Lung (tissue), 12 donors: Measurements from ENCODE around the gene THOC6. TPM values are rescaled to one million over a fixed set of nuclear protein-coding genes. Genes with fewer than 3 reads are reported as not detected.
"Not testable (repeated sequence)": the region's sequence is repeated elsewhere in the genome, so short reads cannot be mapped to it uniquely, and the experiment has no call there.

Experiments
- ATAC-seq: fragments of 200-7000 bp; cut with Tn5 transposase; one replicate; pipeline ENCODE4 v1.9.1; 2020; ENCODE audit warnings: moderate number of reproducible peaks; ENCODE audit not compliant: insufficient read depth, low FRiP score
- DNase-seq, 3 donors: peaks; one replicate each; pipeline ENCODE4 v3.0.0-alpha.2; 2013 to 2017
- H3K27ac ChIP-seq, 2 donors: one replicate each; pipeline ENCODE4 v1.5.1; 2013; ENCODE audit warnings: mild to moderate bottlenecking in 2 of 2, moderate library complexity in 2 of 2, control low read depth in 1 of 2, inconsistent platforms in 1 of 2, low read depth in 1 of 2, low read length in 1 of 2
- H3K27me3 ChIP-seq, 3 donors: one replicate each; pipeline ENCODE4 v1.5.1; 2013; ENCODE audit warnings: low read length in 2 of 3; ENCODE audit not compliant: control insufficient read depth in 3 of 3, insufficient read depth in 3 of 3
- H3K36me3 ChIP-seq, 4 donors: one replicate each; pipeline ENCODE4 v1.5.1; 2013; ENCODE audit warnings: low read length in 4 of 4, mild to moderate bottlenecking in 1 of 4, moderate library complexity in 1 of 4; ENCODE audit not compliant: control insufficient read depth in 4 of 4, insufficient read depth in 4 of 4
- H3K4me1 ChIP-seq, 5 donors: one replicate each; pipeline ENCODE4 v1.5.1; 2013; ENCODE audit warnings: low read length in 5 of 5, mild to moderate bottlenecking in 2 of 5, moderate library complexity in 1 of 5; ENCODE audit not compliant: control insufficient read depth in 5 of 5, insufficient read depth in 5 of 5
- H3K4me3 ChIP-seq: one replicate; pipeline ENCODE4 v1.5.1; 2013; ENCODE audit warnings: mild to moderate bottlenecking, control low read depth, moderate library complexity
- H3K9ac ChIP-seq, 2 donors: one replicate each; pipeline ENCODE4 v1.5.1; 2013; ENCODE audit warnings: low read length in 2 of 2, control low read depth in 1 of 2; ENCODE audit not compliant: insufficient read depth in 1 of 2
- H3K9me3 ChIP-seq, 4 donors: one replicate each; pipeline ENCODE4 v1.5.1; 2013; ENCODE audit warnings: low read length in 3 of 4, mild to moderate bottlenecking in 1 of 4, moderate library complexity in 1 of 4; ENCODE audit not compliant: control insufficient read depth in 4 of 4, insufficient read depth in 3 of 4
- WGBS, 2 donors: extraction: QIAGEN DNeasy Blood & Tissue Kit; methylation state at CpG; one replicate each; pipeline ENCODE4 v1.1.7; 2013; 5-methylcytosine and 5-hydroxymethylcytosine counted together
- polyA plus RNA-seq, 2 donors: library from polyadenylated mRNA; stranded (reverse); fragments of 200-250 nt; gene quantifications; one replicate each; pipeline ENCODE4 v1.2.1, GENCODE V29; 2013
- total RNA-seq, 2 donors: library from RNA; depleted of rRNA in 1 of 2; stranded (reverse); fragments of >200 nt in 1 of 2; gene quantifications; one replicate each; pipeline ENCODE4 v1.2.1, GENCODE V29; 2014 to 2021
- TF ChIP-seq, protein P1 (sequence below): IDR thresholded peaks from 2 replicates; pipeline ENCODE4 v1.5.1; 2012; ENCODE audit warnings: mild to moderate bottlenecking; ENCODE audit errors: control extremely low read depth, extremely low read depth
- donor health status: control.
- donor health status: control.
- donor health status: Bipolar disorder and iron deficiency.
- donor health status: healthy.
- donor health status: DM: yes; HTN: yes; CAD: no.

Gene THOC6
- total and polyA plus RNA-seq, 4 donors: 12.7 to 58.3 (median 40.0) TPM

DNA sequence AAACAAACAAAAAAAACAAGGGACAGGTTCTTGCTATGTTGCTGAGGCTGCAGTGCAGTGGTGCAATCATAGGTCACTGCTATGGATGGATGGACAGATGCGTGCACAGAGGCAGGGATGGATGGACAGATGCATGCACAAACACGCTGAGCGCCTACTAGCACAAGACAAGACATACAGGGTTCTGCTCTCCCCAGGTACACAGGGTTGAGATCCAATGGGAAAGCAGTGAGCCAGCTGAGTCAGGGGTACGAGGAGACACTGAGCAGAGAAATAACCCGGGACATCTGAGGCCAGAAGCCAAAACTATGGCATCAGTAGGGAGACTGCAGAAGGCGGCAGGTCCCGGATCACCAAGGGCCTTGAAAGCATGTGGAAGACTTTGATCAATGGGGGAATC, 47.8 kb downstream of the THOC6 start:
- Histone ChIP-seq H3K4me3 (no peak overlapping the region), H3K9me3 (no peaks in the 10 kb centered on the region), H3K27ac (no peak overlapping the region), H3K36me3 (peaks cover 0 to 17% (median 0%) of the 10 kb centered on the region in 4 donors), H3K27me3 (peaks cover 0 to 7% (median 0%) of the 10 kb centered on the region in 3 donors), H3K4me1 (peaks cover 0 to 12% (median 0%) of the 10 kb centered on the region in 5 donors), H3K9ac (no peak overlapping the region)
- WGBS, 2 donors: 91 to 92% methylated on average over 7 of the region's 7 CpGs
- TF ChIP-seq, protein P1, sequence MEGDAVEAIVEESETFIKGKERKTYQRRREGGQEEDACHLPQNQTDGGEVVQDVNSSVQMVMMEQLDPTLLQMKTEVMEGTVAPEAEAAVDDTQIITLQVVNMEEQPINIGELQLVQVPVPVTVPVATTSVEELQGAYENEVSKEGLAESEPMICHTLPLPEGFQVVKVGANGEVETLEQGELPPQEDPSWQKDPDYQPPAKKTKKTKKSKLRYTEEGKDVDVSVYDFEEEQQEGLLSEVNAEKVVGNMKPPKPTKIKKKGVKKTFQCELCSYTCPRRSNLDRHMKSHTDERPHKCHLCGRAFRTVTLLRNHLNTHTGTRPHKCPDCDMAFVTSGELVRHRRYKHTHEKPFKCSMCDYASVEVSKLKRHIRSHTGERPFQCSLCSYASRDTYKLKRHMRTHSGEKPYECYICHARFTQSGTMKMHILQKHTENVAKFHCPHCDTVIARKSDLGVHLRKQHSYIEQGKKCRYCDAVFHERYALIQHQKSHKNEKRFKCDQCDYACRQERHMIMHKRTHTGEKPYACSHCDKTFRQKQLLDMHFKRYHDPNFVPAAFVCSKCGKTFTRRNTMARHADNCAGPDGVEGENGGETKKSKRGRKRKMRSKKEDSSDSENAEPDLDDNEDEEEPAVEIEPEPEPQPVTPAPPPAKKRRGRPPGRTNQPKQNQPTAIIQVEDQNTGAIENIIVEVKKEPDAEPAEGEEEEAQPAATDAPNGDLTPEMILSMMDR: no peak
- no peak for ATAC-seq
- no peak for DNase-seq

DNA sequence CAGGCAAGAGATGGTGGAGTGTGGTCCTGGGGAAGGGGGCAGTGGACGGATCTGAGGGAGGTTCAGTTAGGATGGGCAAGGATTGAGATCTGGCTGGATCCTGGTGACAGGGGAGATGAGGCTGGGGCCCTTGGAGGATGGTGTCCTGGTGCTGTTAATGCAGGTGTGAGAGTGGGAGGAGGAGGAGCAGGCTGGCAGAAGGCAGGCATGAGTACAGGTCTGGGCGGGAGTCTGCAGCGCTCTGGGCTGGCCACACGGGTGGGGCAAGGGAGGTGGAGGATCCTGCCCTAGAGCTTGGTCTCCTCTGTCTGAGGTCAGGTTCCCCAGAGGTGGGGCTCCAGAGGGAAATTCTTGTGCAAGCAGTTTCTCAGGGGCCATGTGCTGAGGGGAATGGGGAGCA, 48.3 kb downstream of the THOC6 start:
- Histone ChIP-seq H3K36me3 (peaks cover 0 to 17% (median 0%) of the 10 kb centered on the region in 4 donors), H3K4me1 (peaks cover 0 to 12% (median 0%) of the 10 kb centered on the region in 5 donors)
- H3K4me3 ChIP-seq, H3K9ac ChIP-seq, H3K9me3 ChIP-seq, DNase-seq, ATAC-seq, H3K27ac ChIP-seq, H3K27me3 ChIP-seq: not testable (repeated sequence)
- WGBS, 2 donors: 30 to 51% methylated on average over 3 of the region's 4 CpGs

DNA sequence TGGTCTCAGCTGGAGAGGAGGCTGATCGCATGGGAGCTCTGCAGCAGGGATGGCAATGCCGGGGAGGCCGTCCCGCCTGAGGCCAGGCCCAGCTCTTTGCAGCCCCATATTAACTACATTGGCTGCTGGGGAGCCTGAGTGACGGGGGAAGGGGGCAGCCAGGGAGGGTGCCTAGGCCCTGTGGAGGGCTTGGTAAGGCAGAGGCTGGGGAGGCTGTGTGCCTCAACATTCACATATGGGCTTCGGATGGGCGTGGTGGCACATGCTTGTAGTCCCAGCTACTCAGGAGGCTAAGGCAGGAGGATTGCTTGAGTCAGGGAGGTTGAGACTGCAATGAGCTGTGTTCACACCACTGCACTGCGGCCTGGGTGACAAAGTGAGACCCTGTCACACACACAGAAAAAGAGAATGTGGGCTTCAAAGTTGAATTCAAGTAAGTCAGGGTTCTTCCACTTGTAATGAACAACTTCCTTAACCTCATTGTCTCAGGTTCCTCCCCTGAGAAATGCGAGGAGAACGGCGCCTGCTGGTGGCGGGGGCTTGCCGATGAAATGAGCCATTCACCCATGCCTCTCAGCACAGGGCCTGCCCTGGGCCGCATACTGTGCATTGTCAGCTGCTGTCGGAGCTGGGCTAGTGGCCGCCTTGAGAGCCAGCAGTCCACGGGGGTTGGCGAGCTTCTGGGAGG, 48.9 kb downstream of the THOC6 start:
- not testable (repeated sequence) for DNase-seq, H3K27me3 ChIP-seq, H3K9ac ChIP-seq, H3K27ac ChIP-seq, ATAC-seq, H3K4me3 ChIP-seq, H3K9me3 ChIP-seq, H3K4me1 ChIP-seq
- peaks cover 0 to 13% (median 0%) of the 10 kb centered on the region in 4 donors for H3K36me3 ChIP-seq
- 64 to 66% methylated on average over 8 to 9 of the region's 18 CpGs for WGBS, 2 donors

DNA sequence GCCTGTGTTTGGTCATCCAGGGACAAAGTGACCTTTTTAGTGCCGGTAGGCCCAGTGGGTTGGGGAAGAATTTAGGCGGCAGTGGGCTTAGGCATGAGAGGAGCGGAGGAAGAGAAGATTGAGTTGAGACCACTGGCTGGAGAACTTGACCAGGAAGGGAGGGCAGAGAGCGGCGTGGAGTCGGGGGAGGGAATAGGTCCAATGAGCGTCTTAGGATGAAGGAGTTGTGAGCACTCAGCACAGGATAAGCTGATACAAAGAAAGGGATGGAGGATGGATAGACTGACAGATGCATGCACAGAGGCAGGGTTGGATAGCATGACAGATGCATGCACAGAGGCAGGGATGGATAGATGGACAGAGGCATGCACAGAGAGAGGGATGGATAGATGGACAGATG, 49.6 kb downstream of the THOC6 start:
- TF ChIP-seq, protein P1: no peak
- H3K27ac ChIP-seq: no peak overlapping the region
- peaks cover 0 to 9% (median 0%) of the 10 kb centered on the region in 4 donors for H3K36me3 ChIP-seq
- DNase-seq (no peak), ATAC-seq (no peak)
- H3K9me3 ChIP-seq: no peaks in the 10 kb centered on the region
- H3K9ac ChIP-seq: no peak overlapping the region
- WGBS, 2 donors: 80 to 88% methylated on average over 7 of the region's 7 CpGs
- H3K4me3 ChIP-seq: no peak overlapping the region
- peaks cover 0 to 5% (median 2%) of the 10 kb centered on the region in 5 donors for H3K4me1 ChIP-seq
- H3K27me3 ChIP-seq: peaks cover 0 to 7% (median 0%) of the 10 kb centered on the region in 3 donors
